ENCODE measurements around the gene BLTP3A.

DNA sequence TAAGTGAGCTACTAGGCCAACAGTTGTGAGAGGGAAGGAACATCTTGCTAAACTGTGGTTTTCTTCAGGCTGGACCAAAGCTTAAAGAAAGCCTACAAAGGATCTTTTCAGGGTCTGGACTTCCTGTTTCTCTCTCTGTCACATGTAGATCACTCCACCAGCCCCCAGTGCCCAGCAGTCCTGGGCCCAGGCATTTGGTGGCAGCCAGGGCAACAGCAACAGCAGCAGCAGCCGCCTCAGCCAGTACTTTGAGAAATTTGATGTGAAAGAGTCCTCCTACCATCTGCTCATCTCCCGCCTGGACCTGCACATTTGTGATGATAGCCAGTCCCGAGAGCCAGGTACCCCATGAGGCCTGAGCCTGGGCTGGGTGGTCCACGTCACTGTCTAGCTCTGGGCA, 44.1 kb downstream of the BLTP3A start:
- TF ChIP-seq, protein P1, sequence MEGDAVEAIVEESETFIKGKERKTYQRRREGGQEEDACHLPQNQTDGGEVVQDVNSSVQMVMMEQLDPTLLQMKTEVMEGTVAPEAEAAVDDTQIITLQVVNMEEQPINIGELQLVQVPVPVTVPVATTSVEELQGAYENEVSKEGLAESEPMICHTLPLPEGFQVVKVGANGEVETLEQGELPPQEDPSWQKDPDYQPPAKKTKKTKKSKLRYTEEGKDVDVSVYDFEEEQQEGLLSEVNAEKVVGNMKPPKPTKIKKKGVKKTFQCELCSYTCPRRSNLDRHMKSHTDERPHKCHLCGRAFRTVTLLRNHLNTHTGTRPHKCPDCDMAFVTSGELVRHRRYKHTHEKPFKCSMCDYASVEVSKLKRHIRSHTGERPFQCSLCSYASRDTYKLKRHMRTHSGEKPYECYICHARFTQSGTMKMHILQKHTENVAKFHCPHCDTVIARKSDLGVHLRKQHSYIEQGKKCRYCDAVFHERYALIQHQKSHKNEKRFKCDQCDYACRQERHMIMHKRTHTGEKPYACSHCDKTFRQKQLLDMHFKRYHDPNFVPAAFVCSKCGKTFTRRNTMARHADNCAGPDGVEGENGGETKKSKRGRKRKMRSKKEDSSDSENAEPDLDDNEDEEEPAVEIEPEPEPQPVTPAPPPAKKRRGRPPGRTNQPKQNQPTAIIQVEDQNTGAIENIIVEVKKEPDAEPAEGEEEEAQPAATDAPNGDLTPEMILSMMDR (IDR thresholded peaks at IDR 0.05; ENCODE audit: low read depth, low read length): no peak
- TF ChIP-seq EZH2phosphoT487 (IDR thresholded peaks at IDR 0.05; ENCODE audit: low read depth): no peak
